ELF-1 (cell line): ENCODE measurements around the gene MTHFSD.
"Not testable (repeated sequence)": the region's sequence is repeated elsewhere in the genome, so short reads cannot be mapped to it uniquely, and the experiment has no call there.

Experiments
- DNase-seq: peaks from one replicate; pipeline ENCODE4 v3.0.0-alpha.2; 2016; ENCODE audit warnings: low read depth, low spot score

The MTHFSD gene, protein sequence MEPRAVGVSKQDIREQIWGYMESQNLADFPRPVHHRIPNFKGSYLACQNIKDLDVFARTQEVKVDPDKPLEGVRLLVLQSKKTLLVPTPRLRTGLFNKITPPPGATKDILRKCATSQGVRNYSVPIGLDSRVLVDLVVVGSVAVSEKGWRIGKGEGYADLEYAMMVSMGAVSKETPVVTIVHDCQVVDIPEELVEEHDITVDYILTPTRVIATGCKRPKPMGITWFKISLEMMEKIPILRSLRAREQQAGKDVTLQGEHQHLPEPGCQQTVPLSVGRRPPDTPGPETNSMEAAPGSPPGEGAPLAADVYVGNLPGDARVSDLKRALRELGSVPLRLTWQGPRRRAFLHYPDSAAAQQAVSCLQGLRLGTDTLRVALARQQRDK

GRCh38 chr16:86554917-86555703, at the start of gene MTHFSD:
Gene MTHFSD, minus strand, starts transcription at chr16:86555235. Its CDS starts 51 bp downstream, at chr16:86555184.
- DNase-seq = peak; percentile 94

DNA sequence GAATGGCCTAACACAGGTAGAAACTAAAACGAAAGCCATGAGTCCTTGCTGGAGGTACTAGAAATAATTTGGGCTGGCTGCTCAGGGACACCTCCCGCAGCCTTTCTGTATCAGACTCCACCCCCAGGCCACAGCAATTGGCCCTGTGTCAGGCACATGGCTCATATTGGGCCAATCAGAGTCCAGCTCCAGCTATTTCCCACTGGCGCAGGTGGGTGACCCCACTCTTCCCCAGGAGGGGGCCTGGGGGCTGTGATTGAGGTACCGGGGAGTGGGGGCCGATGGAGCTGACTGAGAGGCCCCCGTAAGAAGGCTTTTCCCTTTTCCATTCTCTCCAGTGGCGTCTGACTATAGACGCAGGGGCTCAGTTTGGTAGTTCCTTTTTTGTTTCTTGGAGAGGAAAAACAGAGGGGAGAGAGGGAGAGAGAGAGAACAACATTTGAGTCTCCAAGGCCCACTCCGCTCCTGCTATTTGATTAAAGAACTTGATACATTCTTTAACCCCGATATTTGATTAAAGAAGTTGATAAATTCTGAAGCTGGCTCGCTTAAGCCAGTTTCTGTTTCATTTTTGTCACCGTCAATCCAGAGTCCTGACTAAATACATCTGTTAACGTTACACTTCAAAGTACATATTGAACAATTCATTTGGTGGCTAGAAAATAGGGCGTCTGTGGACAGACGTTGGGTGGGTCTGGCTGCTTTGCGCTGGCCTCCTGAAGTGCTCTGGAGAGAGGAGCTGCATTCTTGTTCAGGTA, 49.6 kb upstream of the MTHFSD start:
- DNase-seq = no peak

DNA sequence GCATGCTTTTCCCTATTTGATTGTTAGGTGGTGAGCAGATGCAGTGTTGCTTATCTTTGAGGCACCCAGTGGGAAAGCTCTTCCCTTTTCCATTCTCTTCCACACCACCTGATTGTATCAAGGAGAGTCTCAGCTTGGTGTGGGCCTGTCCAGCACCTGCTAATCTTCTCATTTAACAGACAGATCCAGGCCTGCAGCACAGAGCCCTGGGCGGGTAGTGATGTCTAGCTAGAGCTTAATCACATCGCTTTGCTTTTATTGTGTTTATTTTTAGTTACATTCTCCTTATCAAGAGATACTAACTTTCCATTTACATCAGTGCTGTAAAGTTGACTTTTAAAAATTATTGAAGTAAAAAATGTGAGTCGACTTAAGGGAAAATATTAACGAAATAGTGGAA, 47.5 kb upstream of the MTHFSD start:
- no peak for DNase-seq

GRCh38 chr16:86601356-86601755, 46.3 kb upstream of the MTHFSD start:
- no peak for DNase-seq

GRCh38 chr16:86598607-86599565, 43.9 kb upstream of the MTHFSD start:
- no peak for DNase-seq

DNA sequence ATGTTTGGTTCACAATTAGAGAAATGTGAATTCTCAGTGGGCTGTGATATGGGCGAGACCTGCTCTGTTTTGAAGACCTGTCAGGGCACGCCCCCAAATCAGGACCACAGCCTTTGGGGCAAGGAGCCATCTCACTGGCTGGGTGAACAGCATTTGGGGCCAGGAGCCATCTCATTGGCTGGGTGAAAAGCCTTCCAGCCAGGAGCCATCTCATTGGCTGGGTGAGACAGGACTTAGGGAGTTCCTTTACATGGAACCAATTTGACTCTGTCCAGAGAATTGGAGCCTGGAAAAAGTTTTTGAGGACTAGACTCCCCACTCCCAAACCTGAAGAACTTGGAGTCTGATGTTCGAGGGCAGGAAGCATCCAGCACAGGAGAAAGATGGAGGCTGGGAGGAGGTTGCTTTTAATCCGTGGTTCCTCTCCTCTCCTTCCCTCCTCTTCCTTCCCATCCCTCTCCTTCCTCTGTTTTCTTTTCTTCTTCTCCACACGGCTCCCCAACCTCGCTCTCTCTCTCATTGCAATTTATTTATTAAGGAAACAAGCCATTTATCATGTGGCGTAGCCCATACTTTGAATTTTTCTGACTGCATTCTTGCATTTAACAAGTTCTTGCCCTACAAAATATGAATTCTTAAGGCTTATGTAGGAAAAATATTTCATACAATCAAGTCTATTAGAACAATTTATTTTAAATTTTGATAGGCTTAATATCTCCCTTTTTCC, 43.0 kb upstream of the MTHFSD start:
- no peak for DNase-seq

GRCh38 chr16:86597126-86597879, 42.3 kb upstream of the MTHFSD start:
- no peak for DNase-seq

GRCh38 chr16:86595983-86596605, 41.1 kb upstream of the MTHFSD start:
- no peak for DNase-seq

DNA sequence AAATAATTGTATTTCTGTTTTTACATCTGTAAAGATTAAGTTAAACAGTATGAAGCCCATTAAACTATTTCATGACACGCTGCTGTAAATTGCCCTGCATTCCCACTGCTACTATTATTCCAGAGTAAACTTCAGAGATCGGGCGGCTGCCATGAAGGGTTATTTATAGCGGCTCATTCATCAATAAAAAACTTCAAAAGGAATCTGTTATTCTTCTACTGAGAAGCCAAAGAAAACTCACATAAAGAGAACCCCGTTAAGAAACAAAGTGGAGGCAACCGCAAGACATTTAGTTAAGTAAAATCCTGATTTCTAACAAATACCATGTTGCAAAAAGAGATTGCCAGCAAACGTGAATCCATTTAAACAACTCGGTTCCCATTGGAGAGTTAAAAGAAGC, 39.7 kb upstream of the MTHFSD start:
- no peak for DNase-seq

DNA sequence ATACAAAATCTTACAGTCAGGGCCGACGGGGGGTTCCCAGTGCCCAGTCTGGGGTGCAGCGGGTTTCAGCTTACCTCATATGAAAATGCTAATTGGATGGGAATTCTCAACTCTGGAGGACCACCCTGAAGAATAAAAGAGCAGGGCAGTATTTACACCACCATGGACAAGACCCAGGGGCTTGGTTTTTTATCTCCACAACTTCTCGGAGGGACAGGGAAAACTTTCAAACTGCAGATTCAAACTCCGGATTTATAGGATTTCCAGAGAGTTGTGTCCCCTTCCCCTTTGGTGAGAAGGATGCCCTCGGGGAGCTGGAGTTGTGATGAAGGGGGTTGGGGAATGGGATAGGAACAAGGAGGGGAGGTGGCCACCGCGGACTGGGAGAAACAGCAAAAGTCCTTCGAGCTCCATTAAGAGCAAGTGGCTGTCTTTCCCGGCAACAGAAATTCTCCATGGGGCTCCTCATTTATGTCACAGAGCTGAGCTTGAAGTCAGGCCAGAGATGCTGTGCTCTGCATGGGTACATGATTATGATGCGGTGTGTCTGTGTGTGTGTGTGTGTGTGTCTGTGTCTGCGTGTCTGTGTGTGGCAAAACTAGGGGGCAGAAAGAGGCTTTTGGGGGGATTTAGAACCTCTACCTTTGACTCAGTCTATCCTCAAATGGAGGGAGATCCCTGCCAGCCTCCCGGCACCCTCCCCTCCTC, 39.0 kb upstream of the MTHFSD start:
- no peak for DNase-seq

DNA sequence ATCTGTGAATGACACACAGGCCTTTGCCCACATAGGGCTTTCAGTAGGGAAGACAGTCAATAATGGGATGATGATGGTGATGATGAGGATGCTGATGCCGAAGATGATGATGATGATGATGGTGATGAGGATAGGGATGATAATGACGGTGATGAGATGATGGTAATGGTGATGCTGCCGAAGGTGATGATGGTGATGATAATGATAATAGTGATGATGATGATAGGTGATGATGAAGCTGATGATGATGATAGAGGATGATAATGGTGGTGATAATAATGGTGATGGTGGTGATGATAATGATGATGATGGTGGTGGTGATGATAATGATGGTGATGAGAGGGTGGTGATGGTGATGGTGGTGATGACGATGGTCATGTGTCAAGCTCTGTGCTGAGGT, 36.2 kb upstream of the MTHFSD start:
- DNase-seq = no peak

- DNase-seq = no peak
These were observed 35.6 kb upstream of the MTHFSD start for GRCh38 chr16:86590501-86591144.

DNA sequence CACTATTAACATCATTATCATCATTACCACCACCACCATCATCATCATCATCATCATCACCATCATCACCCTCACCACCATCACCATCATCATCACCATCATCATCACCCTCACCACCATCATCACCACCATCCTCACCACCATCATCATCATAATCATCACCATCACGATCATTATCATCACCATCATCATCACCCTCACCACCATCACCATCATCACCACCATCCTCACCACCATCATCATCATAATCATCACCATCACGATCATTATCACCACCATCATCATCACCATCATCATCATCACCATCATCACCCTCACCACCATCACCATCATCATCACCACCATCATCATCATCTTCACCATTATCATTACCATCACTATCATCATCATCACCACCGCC, 32.9 kb upstream of the MTHFSD start:
- not testable (repeated sequence) for DNase-seq

DNA sequence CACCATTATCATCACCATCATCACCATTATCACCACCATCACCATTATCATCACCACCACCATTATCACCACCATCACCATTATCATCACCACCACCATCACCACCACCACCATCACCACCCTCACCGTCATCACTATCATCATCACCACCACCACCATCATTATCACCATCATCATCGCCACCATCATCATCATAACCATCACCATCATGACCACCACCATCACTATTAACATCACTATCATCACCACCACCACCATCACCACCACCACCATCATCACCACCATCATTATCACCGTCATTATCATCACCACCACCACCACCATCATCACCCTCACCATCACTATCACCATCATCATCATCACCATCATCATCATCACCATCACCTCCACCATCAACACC, 32.5 kb upstream of the MTHFSD start:
- DNase-seq = no peak

GRCh38 chr16:86585821-86586611, 31.0 kb upstream of the MTHFSD start:
- DNase-seq = no peak

DNA sequence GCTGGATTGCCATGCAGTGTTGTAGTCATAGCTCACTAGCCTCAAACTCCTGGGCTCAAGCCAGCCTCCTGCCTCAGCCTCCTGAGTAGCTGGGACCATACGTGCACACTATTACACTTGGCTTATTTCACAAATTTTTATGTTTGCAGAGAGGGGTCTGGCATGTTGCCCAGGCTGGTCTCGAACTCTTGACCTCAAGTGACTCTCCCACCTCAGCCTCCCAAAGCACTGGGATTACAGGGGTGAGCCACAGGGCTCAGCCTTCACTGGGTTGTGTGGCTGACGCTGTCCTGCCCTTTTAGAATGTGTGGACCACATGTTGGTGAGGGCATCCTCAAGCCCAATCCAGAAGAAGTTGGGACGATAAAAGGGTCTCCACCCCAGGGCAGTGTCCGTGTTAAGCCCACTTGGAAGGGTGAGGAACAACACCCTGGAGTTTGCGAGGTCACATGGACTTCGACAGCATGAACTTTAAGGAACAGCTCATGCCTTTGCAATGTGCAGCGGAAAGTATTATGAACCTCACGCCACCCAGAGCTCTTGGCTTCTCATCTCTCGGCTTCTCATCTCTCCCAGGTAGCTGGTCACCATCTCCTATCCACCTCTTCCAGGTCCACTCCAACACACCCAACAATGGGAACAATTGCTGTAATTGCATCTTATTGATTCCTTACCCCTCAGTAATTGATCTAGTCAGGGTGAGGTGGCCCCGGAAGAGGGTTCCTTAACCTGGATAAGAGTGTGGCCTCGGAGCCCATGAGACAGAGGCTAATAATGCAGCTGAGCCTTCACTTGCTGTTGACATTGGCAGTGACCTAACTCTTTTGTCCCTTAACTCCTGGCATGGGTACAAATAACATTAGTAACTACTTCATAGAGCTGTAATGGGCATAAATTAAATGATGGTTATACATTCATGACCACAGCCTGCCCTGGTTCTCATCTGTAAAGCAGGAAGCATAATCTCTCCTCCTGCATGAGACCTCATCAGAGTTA, 30.0 kb upstream of the MTHFSD start:
- DNase-seq = no peak
